Colonic mucosa (tissue), 4 donors: ENCODE measurements around the gene IQCM. TPM values are rescaled to one million over a fixed set of nuclear protein-coding genes. Genes with fewer than 3 reads are reported as not detected.

Experiments
- DNase-seq: peaks from one replicate; pipeline ENCODE4 v3.0.0-alpha.2; 2020
- H3K27ac ChIP-seq: fragments of 200-600 bp; one replicate; pipeline ENCODE4 v1.8.0; 2021
- H3K27me3 ChIP-seq: fragments of 200-600 bp; one replicate; pipeline ENCODE4 v1.8.0; 2021
- H3K36me3 ChIP-seq: fragments of 200-600 bp; one replicate; pipeline ENCODE4 v1.8.0; 2021
- H3K4me1 ChIP-seq: fragments of 200-600 bp; one replicate; pipeline ENCODE4 v1.8.0; 2021; ENCODE audit warnings: mild to moderate bottlenecking
- H3K4me3 ChIP-seq: fragments of 200-600 bp; one replicate; pipeline ENCODE4 v1.8.0; 2021
- H3K9ac ChIP-seq, 2 donors: one replicate each; pipeline ENCODE4 v1.7.0; 2013; ENCODE audit warnings: control low read depth in 2 of 2, low read depth in 2 of 2, low read length in 2 of 2
- H3K9me3 ChIP-seq: fragments of 200-600 bp; one replicate; pipeline ENCODE4 v1.8.0; 2021
- intact Hi-C: fragments of 100-400 bp; cut with DNase I; formaldehyde crosslinking; loops from one replicate; pipeline ENCODE4 v1.14.1; 2022
- total RNA-seq, 2 donors: library from RNA; stranded (reverse); fragmentation: NEBNext Ultra II Directional in 1 of 2; extraction: Animal tissue kit (Norgen Biotek cat#: 25700) in 1 of 2; gene quantifications; one replicate each; pipeline ENCODE4 v1.2.1, GENCODE V29; 2021
- TF ChIP-seq, protein P1 (sequence below): fragments of 200-600 bp; IDR thresholded peaks from one replicate; pipeline ENCODE4 v1.8.0; 2022; ENCODE audit warnings: antibody characterized with exemption, mild to moderate bottlenecking
- donor health status: healthy.
- donor health status: DM: no; HTN: no; CAD: no.
- donor health status: DM: no; HTN: no; CAD: no.

Gene IQCM
- total RNA-seq, 2 donors from 2014 or later: 3.4 to 5.2 TPM

GRCh38 chr4:149716728-149717127 lies 98.9 kb downstream of the IQCM start:
- Histone ChIP-seq H3K4me1 (no peaks in the 10 kb centered on the region), H3K9me3 (no peaks in the 10 kb centered on the region), H3K27me3 (no peaks in the 10 kb centered on the region), H3K4me3 (no peak overlapping the region), H3K27ac (no peak overlapping the region), H3K9ac (no peak overlapping the region), H3K36me3 (no peaks in the 10 kb centered on the region)
- TF ChIP-seq, protein P1, sequence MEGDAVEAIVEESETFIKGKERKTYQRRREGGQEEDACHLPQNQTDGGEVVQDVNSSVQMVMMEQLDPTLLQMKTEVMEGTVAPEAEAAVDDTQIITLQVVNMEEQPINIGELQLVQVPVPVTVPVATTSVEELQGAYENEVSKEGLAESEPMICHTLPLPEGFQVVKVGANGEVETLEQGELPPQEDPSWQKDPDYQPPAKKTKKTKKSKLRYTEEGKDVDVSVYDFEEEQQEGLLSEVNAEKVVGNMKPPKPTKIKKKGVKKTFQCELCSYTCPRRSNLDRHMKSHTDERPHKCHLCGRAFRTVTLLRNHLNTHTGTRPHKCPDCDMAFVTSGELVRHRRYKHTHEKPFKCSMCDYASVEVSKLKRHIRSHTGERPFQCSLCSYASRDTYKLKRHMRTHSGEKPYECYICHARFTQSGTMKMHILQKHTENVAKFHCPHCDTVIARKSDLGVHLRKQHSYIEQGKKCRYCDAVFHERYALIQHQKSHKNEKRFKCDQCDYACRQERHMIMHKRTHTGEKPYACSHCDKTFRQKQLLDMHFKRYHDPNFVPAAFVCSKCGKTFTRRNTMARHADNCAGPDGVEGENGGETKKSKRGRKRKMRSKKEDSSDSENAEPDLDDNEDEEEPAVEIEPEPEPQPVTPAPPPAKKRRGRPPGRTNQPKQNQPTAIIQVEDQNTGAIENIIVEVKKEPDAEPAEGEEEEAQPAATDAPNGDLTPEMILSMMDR: no peak
- intact Hi-C loops: no loop called here
- DNase-seq: no peak

GRCh38 chr4:149715822-149716585 lies 99.6 kb downstream of the IQCM start:
- Histone ChIP-seq H3K4me1 (no peaks in the 10 kb centered on the region), H3K4me3 (no peak overlapping the region), H3K27me3 (no peaks in the 10 kb centered on the region), H3K9ac (no peak overlapping the region), H3K27ac (no peak overlapping the region), H3K9me3 (no peaks in the 10 kb centered on the region), H3K36me3 (no peaks in the 10 kb centered on the region)
- no peak for DNase-seq
- TF ChIP-seq, protein P1: no peak
- intact Hi-C loops: no loop called here

GRCh38 chr4:149713031-149713430 lies 102.6 kb downstream of the IQCM start:
- no peak overlapping the region for H3K27ac ChIP-seq
- no peaks in the 10 kb centered on the region for H3K9me3 ChIP-seq
- H3K9ac ChIP-seq: no peak overlapping the region
- no peak for DNase-seq
- TF ChIP-seq, protein P1: no peak
- no peaks in the 10 kb centered on the region for H3K36me3 ChIP-seq
- no peaks in the 10 kb centered on the region for H3K27me3 ChIP-seq
- no peak overlapping the region for H3K4me3 ChIP-seq
- no peaks in the 10 kb centered on the region for H3K4me1 ChIP-seq
- intact Hi-C loops: no loop called here

- H3K9me3 ChIP-seq: no peaks in the 10 kb centered on the region
- TF ChIP-seq, protein P1: no peak
- H3K27ac ChIP-seq: no peak overlapping the region
- H3K27me3 ChIP-seq: no peaks in the 10 kb centered on the region
- H3K36me3 ChIP-seq: no peaks in the 10 kb centered on the region
- intact Hi-C loops: no loop called here
- H3K4me3 ChIP-seq: no peak overlapping the region
- no peaks in the 10 kb centered on the region for H3K4me1 ChIP-seq
- H3K9ac ChIP-seq: no peak overlapping the region
- no peak for DNase-seq
Measured at GRCh38 chr4:149711593-149712365, 103.9 kb downstream of the IQCM start.

DNA sequence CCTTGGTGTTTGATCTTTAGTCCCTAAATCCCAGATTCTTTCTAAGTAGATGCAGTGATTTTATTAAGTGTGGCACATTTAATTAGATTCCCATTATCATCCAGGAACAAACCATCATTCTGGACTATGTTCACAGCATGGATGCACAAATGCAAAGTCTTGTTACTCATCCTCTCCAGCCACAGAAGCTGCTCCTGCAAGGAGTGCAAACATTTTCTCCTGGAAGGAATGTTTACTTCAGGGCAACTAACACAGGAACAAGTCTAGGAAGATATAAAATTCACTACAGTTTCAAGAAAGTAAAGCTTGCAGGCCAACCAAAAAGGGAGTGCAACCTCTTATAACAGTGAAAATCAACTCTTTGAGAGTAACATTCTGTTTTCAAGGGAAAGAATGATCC lies 106.0 kb downstream of the IQCM start:
- TF ChIP-seq, protein P1: no peak
- Histone ChIP-seq H3K4me3 (no peak overlapping the region), H3K9ac (no peak overlapping the region), H3K27ac (no peak overlapping the region), H3K9me3 (no peaks in the 10 kb centered on the region), H3K27me3 (no peaks in the 10 kb centered on the region), H3K4me1 (no peaks in the 10 kb centered on the region), H3K36me3 (no peaks in the 10 kb centered on the region)
- no peak for DNase-seq
- intact Hi-C loops: no loop called here
